NCI-H526 treated with DMSO at 0.1 percent for 48 hours (cell line): ENCODE measurements around the gene ERP29.
A peak's percentile ranks its signal among the peaks of the same experiment; 100 is the strongest.
"Not testable (repeated sequence)": the region's sequence is repeated elsewhere in the genome, so short reads cannot be mapped to it uniquely, and the experiment has no call there.

Experiments
- DNase-seq: peaks from one replicate; lab custom pipeline; 2025; lab: John Stamatoyannopoulos, UW

Gene ERP29

GRCh38 chr12:112001576-112001975, 11.7 kb upstream of the ERP29 start:
- no peak for DNase-seq

DNA sequence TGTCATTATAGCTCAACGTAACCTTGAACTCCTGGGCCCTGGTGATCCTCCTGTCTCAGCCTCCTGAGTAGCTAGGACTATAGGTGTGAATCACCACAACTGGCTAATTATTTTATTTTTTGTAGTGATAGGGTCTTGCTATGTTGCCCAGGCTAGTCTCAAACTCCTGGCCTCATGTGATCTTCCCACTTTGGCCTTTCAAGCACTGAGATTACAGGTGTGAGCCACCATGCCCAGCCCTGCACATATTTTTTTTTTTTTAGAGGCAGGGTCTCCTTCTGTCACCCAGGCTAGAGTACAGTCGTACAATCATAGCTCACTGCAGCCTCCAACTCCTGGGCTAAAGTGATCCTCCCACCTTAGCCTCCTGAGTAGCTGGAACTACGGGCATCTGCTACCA, 9.2 kb upstream of the ERP29 start:
- DNase-seq = no peak

GRCh38 chr12:112005419-112006395, 7.5 kb upstream of the ERP29 start:
- DNase-seq = no peak

- no peak for DNase-seq
Measured at GRCh38 chr12:112007945-112008344, 5.3 kb upstream of the ERP29 start.

DNA sequence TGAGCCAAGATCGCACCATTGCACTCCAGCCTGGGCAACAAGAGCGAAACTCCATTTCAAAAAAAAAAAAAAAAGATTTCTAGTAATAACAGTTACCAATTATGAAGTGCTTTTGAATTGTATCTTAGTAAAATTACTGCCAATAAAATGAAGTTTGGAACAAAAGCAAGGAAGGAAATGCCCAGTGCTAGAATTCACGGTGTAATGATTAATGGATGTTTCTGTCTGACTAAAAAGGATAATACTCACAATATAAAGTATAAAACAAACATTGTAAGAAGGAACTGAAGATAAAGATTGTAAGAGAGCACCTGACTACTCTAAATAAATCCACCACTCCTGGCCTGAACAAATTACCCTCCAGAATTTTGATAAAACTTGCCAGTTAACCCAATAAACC, 4.3 kb upstream of the ERP29 start:
- no peak for DNase-seq

- not testable (repeated sequence) for DNase-seq
Measured at GRCh38 chr12:112009596-112009995, 3.6 kb upstream of the ERP29 start.

DNA sequence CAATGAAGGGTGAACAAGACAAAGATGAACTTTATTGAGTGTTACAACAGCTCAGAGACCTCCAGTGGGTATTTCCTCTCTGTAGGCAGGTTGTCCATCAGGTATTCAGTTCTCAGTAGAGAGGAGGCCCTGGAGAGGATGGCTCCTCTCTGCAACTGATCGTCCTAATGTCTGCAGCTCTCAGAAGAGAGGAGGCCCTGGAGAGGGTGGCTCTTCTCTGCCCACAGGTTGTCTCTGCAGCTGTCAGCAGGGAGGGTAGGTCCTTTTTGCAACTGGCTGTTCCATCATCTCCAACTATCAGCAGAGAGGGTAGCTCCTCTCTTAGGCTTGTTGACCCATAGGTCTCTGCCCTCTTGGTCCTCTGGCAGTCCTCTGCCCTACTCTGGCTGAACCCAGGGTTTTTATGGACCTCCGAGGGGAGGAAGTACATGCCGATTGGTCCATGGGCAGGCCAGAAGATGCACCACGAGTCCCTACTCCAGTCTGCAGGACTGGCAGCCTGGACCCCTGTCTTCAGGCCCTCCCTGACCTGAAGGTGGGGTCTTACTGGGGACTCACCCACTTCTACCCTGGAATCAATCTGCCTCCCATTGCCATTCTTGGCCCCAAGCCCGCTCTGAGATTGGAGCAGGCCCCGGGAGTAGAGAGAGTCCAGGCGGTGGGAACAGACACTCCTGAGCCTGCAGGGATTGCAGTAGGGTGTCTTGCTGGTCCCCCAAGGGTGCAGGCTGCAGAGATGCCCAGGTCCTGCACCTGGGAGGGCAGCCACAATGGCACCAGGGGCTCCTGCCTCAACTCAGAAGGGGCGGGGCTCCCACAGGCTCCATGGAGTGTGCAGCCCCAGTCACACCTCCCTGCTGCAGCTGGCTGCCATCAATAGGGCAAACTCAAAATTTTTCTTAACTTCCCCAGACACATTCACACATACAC, 2.5 kb upstream of the ERP29 start:
- DNase-seq = no peak

GRCh38 chr12:112011685-112012084, 1.5 kb upstream of the ERP29 start:
- DNase-seq = no peak

- DNase-seq = peak; percentile 66
Measured at GRCh38 chr12:112013601-112014402, 576 bp downstream of the ERP29 start.

DNA sequence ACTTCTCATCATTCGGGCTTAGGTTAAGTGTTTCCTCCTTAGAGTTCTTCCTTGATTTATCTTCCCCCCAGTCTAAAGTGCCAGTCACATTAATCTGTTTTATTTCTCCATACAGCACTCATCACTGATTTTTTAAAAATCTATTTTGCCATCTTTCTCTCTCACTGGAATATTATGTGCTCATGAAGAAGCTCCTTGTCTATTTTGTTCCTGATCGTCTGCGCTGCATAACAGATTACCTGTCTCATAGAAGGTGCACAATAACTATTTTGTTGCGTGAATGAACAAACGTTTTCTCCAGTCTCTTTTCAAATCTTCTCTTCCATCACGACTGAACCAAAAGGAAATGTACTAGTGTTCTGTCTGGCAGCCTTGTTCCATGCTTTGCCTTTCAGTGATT, 2.7 kb downstream of the ERP29 start:
- DNase-seq = no peak

- no peak for DNase-seq
Measured at GRCh38 chr12:112017041-112017440, 3.8 kb downstream of the ERP29 start.

DNA sequence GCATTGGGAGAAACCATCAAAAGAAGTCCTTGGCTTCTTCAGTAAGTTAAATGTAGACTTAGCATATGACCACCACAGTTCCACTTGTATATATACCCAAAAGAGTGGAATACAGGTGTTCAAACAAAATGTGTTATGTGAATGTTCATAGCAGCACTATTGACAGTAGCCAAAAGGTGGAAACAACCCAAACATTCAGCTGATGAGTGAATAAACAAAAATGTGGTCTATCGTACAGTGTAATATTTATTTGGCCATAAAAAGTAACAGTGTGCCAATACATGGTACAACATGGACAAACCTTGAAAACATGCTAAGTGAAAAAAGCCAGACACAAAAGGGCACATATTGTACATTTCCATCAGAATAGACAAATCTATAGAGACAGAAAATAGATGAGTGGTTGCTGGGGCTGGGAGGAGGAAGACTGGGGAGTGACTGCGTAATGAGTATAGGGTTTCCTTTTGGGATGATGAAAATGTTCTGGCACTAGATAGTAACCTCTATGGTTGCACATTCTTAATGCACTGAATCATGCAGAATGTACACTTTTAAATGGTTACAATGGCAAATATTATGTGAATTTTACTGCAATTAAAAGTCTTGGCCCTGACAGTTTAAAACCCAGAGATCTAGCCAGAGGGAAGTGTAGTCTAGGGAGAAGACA, 5.5 kb downstream of the ERP29 start:
- DNase-seq = no peak

GRCh38 chr12:112020947-112021457, 7.8 kb downstream of the ERP29 start:
- no peak for DNase-seq

GRCh38 chr12:112022241-112023016, 9.2 kb downstream of the ERP29 start:
- DNase-seq = no peak

DNA sequence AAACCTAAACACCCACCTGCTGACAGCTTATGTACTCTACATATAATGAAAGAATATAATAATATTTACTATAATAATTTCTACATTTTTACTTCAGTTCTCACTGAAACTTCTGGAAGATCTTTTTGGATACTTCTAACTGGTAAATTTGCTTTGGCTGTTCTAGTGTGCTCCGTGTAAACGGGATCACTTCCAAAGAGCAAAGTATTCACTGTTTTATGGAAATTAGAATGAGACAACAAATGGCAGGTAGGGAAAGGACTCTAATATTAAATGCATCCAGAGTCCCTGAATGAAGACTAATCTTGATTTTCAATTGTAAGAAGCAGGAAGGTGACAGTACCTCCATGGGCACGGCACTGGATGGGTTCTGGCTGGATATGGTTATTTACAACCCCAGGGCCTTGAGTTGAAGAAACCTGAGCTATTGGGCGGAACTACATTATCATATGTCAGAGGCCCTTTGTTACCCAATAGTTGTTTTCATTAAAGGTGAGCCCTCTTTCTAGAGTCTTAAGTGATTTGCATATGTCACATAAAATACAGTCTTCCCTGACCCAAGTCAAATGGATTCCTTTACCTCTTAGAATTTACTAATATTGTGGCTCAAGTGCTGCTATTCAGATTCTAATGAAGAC, 10.7 kb downstream of the ERP29 start:
- no peak for DNase-seq

DNA sequence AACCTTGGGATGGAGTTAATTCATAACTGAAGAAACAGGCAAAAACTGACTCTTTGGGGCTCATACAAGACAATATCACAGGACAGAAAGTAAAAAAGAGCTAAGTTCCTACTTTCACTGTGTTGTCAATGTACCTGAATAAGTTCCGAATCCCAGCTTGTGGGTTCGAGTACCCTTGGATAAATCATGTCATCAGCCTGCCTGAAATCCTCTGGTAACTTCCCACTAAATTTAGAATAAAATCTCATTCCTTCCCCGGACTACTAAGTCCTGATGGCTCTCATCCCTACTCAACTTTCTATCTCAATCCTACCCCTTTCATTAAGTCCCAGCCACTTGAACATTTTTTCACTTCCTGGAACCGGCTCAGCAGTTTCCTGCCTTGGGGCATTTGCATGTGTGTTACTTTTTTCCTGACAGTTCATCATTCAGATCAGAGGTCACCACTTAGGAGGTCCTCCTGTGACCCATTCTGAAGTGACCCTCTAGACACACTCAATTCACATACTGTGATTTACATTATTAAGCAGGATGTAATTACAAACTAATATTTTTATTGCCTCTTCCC, 12.7 kb downstream of the ERP29 start:
- DNase-seq = no peak

GRCh38 chr12:112029301-112029700, 16.1 kb downstream of the ERP29 start:
- no peak for DNase-seq

DNA sequence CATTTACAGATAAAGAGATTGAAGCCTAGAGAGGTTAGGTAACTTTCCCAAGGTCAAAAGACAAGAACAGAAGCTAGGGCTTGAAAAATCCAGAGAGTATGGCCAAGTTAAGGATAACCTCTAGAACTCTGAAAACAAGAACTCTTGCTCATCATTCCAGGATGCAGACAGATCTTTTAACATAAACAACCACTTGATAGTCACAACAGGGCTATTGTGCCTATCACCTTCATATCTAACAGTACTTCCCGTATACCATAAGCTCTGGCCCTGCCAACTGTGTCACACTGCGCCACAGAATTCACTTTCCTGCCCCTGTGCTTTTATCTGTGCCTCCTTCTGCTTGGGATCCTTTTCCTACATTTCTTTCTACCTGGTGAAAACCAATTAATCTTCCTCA, 18.2 kb downstream of the ERP29 start:
- no peak for DNase-seq

DNA sequence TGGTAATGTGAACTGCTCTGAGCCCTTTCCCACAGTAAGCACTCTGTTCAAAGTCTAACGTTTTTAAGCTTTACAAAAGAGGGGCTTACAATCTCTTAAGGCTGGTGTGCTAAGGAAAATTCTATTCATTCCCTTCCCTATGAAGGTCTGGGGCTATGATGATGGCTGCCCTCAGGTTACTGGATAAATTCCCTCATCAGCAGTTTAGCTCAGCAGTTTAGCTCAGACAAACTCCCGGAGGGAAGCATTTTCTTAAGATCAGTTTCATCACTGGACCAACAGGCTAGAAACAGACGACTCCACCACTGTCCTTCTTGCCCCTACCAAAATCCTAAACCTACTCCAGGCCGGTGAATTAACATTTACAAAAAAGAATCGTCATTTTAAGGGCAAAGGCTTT, 19.1 kb downstream of the ERP29 start:
- DNase-seq = no peak
